ENCODE results near the gene PARG. TPM values are rescaled to one million over a fixed set of nuclear protein-coding genes. Genes with fewer than 3 reads are reported as not detected.

The PARG gene
- total and polyA plus RNA-seq, 2 donors (not counting 3 experiments of a cell fraction or from before 2014, with no cell fraction given): 6.1 to 27.6 TPM

- dilution Hi-C loops (cut with MboI; ENCODE audit: extremely low pct_ligation_motif_present, low sequenced_read_pairs) (no loop called here), intact Hi-C loops (cut with micrococcal nuclease) (no loop called here)
- Histone ChIP-seq H3K27ac (ENCODE audit: insufficient read depth, low read depth, low read length) (peak overlapping the region; percentile 40), H2AFZ (ENCODE audit: low read depth, low read length) (no peak overlapping the region), H3K4me3 (replicated peaks in 1 of 3; ENCODE audit: insufficient read depth in 1 of 3, low read depth in 1 of 3, low read length in 3 of 3) (no peak overlapping the region), H4K20me1 (replicated peaks; ENCODE audit: control insufficient read depth, extremely low read depth, insufficient read depth, low read length) (no peaks in the 10 kb centered on the region), H3K9ac (replicated peaks; ENCODE audit: extremely low read depth, insufficient read depth, low read length) (no peak overlapping the region), H3K36me3 (ENCODE audit: control insufficient read depth in 2 of 2, extremely low read depth in 1 of 2, insufficient read depth in 2 of 2, low read length in 2 of 2) (peaks cover 0 to 2% of the 10 kb centered on the region in 2 experiments), H3K9me1 (replicated peaks; ENCODE audit: control insufficient read depth, extremely low read depth, insufficient read depth, low read length) (no peaks in the 10 kb centered on the region), H3K9me3 (replicated peaks; ENCODE audit: control insufficient read depth, insufficient read depth, low read length) (no peaks in the 10 kb centered on the region), H3K4me1 (ENCODE audit: control insufficient read depth, extremely low read depth, insufficient read depth, low read length) (peaks cover 34% of the 10 kb centered on the region), H3K79me2 (ENCODE audit: control insufficient read depth, insufficient read depth, low read length) (no peaks in the 10 kb centered on the region), H3K4me2 (ENCODE audit: insufficient read depth, low read length) (no peak overlapping the region), H3K27me3 (ENCODE audit: control insufficient read depth in 2 of 2, insufficient read depth in 2 of 2, low read length in 2 of 2) (no peaks in the 10 kb centered on the region)
- no peak for DNase-seq (ENCODE audit: low read depth, low spot score)
- no peak for FAIRE-seq
- no TSS peak for BruUV-seq (replicated peaks)
- ChIA-PET POLR2A (no interaction called here), CTCF (no interaction called here)
- TF ChIP-seq MAX (IDR thresholded peaks at IDR 0.05; ENCODE audit: insufficient read depth, insufficient read length): no peak
These were observed 104.1 kb downstream of the PARG start for GRCh38 chr10:49837685-49838084.

DNA sequence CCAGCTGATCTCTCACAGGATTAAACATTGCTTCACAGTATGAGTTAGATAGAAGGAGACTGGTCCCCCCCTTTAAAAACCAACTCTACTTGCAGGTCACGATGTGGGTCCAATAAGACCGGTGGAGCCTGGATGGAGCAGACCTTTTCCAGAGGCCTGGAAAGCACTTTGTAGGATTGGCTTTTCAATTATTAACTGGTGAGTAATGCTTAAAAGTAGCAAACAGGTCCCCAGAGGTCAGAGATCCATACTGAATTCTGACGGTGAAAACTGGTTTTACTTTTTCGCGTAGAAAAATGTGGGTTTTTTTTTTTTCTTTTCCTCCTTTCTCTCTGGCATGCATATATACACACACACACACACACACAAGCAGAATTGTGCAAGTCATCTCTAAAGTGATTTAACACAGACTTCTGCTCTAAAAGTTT, 104.8 kb downstream of the PARG start:
- Histone ChIP-seq H2AFZ (ENCODE audit: low read depth, low read length) (no peak overlapping the region), H3K27ac (ENCODE audit: insufficient read depth, low read depth, low read length) (peak overlapping the region; percentile 40), H3K27me3 (ENCODE audit: control insufficient read depth in 2 of 2, insufficient read depth in 2 of 2, low read length in 2 of 2) (no peaks in the 10 kb centered on the region), H4K20me1 (replicated peaks; ENCODE audit: control insufficient read depth, extremely low read depth, insufficient read depth, low read length) (no peaks in the 10 kb centered on the region), H3K4me3 (replicated peaks in 1 of 3; ENCODE audit: insufficient read depth in 1 of 3, low read depth in 1 of 3, low read length in 3 of 3) (no peak overlapping the region), H3K9me3 (replicated peaks; ENCODE audit: control insufficient read depth, insufficient read depth, low read length) (no peaks in the 10 kb centered on the region), H3K36me3 (ENCODE audit: control insufficient read depth in 2 of 2, extremely low read depth in 1 of 2, insufficient read depth in 2 of 2, low read length in 2 of 2) (peaks cover 0 to 2% of the 10 kb centered on the region in 2 experiments), H3K4me1 (ENCODE audit: control insufficient read depth, extremely low read depth, insufficient read depth, low read length) (peaks cover 33% of the 10 kb centered on the region), H3K4me2 (ENCODE audit: insufficient read depth, low read length) (peak overlapping the region; percentile 22), H3K9ac (replicated peaks; ENCODE audit: extremely low read depth, insufficient read depth, low read length) (no peak overlapping the region), H3K9me1 (replicated peaks; ENCODE audit: control insufficient read depth, extremely low read depth, insufficient read depth, low read length) (no peaks in the 10 kb centered on the region), H3K79me2 (ENCODE audit: control insufficient read depth, insufficient read depth, low read length) (no peaks in the 10 kb centered on the region)
- DNase-seq (ENCODE audit: low read depth, low spot score) (no peak), FAIRE-seq (no peak)
- ChIA-PET POLR2A (no interaction called here), CTCF (no interaction called here)
- no TSS peak for BruUV-seq (replicated peaks)
- intact Hi-C loops (cut with micrococcal nuclease): no loop called here
- dilution Hi-C loops (cut with MboI; ENCODE audit: extremely low pct_ligation_motif_present, low sequenced_read_pairs): no loop called here
- TF ChIP-seq POLR2AphosphoS5 (IDR thresholded peaks at IDR 0.05; ENCODE audit: insufficient read depth, low read depth, low read length) (no peak), JUN (IDR thresholded peaks at IDR 0.05; ENCODE audit: borderline replicate concordance, insufficient read depth, insufficient read length, low read depth) (no peak), GATA2 (IDR thresholded peaks at IDR 0.05; ENCODE audit: insufficient read depth, insufficient read length, low read depth, low read length) (no peak), FOS (IDR thresholded peaks at IDR 0.05; ENCODE audit: borderline replicate concordance, insufficient read depth, low read length) (no peak), MAX (IDR thresholded peaks at IDR 0.05; ENCODE audit: insufficient read depth, insufficient read length) (no peak)

All from endothelial cell of umbilical vein (primary cell).